Fibroblast of skin of scalp (primary cell): ENCODE data around the gene PRMT1. TPM values are rescaled to one million over a fixed set of nuclear protein-coding genes. Genes with fewer than 3 reads are reported as not detected.

Experiments
- DNase-seq: peaks from one replicate; pipeline ENCODE4 v3.0.0-alpha.2; 2013
- polyA plus RNA-seq, 2 experiments: library from polyadenylated mRNA; unstranded; fragments of 120-200 nt; gene quantifications; one replicate each; pipeline ENCODE4 v1.2.1, GENCODE V29; 2013; ENCODE audit not compliant: insufficient read length in 2 of 2

PRMT1 gene
- 206 TPM for polyA plus RNA-seq (2013, experiment 1 of 2; ENCODE audit: insufficient read length)
- 190 TPM for polyA plus RNA-seq (2013, experiment 2 of 2; ENCODE audit: insufficient read length)

DNA sequence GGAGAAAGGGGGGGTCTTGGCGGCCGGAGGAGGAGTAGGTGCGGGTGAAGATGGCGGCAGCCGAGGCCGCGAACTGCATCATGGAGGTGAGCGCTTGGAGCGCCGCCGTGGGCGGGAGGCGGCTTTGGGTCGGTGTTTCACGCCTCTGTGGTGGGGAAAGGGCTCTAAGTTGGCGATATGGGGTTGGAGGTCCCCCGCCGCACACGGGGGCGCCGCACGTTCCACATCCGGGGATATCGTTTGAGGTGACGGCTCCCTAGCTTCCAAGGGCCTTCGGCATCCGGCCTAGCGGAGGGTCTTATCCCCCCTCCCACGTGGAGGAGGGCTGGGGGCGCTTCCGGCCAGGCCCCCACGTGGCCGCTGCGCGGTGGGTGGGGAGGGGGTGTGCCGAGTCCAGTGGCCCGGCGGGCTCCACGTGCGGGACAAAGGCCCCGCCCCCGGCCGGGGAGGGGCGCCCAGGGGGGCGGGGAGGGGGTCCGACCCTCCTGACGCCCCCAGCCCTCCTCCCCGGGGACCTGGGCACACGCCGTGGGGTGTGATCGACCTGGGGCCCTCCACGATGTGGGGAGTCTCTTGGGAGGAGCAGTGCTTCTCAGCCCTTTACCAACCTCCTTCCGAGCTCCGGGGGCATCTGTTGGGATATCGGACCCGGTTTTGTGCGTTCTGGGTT, at the start of gene PRMT1:
Gene PRMT1, plus strand, starts transcription at position 41 of the 670 bp plus-strand sequence. Its CDS starts 10 bp downstream, at position 51.
- peak; percentile 43 for DNase-seq

DNA sequence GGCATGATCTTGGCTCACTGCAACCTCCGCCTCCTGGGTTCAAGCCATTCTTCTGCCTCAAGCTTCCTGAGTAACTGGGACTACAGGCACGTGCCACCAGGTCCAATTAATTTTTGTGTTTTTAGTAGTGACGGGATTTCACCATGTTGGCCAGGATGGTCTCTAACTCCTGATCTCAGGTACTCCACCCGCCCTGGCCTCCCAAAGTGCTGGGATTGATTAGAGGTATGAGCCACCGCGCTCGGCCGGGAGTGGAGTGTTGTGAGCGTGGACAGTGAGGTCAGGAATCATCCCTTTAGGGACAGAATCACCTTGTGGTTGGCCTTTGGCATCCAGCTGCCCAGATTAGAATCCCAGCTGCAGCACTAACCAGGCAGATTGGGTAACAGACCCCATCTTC, 47.4 kb upstream of the PRMT1 start:
- no peak for DNase-seq

DNA sequence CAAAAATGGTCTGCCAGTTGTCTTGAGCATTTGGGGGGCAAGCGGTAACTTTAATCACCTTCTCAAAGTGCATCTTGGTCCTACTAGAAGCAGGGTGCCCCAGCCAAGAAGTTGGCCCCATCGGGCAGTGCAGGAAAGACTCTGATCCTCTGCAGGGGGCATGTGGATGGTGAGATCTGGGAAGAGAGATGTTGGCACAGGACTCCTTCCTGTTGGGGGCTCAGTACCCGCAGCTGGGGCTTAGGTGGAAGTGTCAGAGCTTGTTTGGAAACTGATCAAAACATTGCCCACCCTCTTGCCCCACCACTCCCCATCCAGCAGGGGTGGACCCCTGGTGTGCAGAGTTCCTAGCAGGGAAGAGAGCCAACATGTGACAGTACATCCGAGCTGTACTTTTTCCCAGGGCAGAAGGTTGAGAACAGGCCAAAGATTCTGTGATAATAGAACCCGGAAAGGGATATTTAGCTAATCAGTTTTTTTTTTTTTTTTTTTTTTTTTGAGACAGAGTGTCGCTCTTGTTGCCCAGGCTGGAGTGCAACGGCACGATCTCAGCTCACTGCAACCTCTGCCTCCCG, 46.0 kb upstream of the PRMT1 start:
- DNase-seq: peak; percentile 16

DNA sequence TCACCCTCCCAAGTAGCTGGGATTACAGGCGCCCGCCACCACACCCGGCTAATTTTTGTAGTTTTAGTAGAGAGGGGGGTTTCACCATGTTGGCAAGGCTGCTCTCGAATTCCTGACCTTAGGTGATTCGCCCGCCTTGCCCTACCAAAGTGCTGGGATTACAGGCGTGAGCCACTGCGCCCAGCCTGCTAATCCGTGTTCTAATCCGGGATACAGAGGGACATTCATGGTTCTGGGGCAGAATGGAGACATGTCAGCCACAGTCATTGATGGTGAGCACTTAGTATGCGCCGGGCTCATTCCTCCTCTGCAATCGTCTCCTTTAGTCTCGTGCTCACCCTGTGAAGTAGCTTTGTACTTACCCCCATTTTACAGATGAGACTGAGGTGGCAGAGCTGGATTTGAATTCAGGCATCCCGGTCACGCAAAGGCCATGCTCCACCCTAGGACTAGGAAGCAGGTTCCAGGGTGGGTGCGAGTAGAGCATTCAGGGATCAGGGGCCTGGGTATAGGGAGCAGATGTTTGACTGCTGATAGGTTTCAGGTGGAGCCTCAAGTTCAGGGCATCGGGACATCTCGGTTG, 45.4 kb upstream of the PRMT1 start:
- DNase-seq: no peak

DNA sequence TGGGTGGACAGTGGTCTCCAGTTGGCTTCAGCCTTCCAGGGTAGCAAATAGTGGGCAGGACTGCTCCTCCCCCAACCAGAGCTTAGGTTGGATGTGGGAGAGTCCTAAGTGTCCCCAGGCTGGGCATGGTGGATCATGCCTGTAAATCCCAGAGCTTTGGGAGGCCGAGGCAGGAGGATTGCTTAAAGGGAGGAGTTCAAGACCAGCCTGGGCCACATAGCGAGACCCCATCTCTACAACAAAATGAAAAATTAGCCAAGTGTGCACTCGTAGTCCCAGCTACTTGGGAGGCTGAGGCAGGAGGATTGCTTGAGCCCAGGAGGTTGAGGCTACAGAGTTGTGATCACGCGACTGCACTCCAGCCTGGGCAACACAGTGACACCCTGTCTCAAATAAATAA, 44.5 kb upstream of the PRMT1 start:
- DNase-seq: no peak

DNA sequence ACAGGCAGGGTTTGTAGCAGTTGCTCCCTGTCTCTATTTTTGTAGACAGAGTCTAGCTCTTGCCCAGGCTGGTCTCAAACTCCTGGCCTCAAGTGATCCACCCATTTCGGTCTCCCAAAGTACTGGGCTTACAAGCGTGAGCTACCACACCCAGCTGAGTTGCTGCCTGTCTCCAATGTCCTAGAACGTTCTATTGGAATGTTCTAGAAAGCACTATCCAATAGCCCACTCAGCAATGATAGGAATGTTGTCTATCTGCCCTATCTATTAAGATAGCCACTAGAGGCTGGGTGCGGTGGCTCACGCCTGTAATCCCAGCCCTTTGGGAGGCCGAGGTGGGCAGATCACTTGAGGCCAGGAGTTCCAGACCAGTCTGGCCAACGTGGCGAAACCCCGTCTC, 43.8 kb upstream of the PRMT1 start:
- DNase-seq: peak; percentile 25

DNA sequence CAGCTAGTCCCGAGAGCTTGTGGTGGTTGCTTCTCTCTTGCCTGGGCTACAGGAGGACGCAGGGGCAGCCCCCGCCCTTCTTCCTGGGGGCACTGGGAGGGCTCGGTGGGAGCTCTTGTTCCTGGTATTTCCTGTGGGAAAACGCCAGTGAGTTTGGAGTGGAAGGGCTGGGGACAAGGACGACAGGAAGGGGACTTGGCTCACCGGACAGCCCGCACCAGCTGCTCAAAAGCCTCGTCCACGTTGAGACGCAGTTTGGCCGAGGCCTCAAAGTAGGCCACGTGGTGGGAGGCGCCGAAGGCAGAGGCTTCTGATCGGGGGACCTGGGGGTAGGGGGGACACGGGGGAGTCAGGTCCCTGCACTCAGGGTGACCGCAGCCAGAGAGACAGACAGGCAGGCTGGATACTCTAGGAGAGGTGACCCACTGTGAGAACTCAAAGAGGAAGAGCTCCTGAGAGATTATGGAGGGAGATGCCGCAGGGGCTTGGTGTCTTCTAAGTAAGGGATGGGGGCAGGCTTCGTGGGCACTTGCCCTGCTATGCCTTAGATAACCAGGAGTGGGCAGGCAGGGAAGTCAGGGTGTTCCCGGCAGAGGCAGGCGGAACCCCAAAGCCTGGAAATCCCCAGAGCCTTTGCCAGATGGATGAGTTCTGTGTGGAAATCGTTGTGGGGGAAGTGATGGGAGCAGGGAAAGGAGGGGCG, 41.4 kb upstream of the PRMT1 start:
- DNase-seq: peak; percentile 17

DNA sequence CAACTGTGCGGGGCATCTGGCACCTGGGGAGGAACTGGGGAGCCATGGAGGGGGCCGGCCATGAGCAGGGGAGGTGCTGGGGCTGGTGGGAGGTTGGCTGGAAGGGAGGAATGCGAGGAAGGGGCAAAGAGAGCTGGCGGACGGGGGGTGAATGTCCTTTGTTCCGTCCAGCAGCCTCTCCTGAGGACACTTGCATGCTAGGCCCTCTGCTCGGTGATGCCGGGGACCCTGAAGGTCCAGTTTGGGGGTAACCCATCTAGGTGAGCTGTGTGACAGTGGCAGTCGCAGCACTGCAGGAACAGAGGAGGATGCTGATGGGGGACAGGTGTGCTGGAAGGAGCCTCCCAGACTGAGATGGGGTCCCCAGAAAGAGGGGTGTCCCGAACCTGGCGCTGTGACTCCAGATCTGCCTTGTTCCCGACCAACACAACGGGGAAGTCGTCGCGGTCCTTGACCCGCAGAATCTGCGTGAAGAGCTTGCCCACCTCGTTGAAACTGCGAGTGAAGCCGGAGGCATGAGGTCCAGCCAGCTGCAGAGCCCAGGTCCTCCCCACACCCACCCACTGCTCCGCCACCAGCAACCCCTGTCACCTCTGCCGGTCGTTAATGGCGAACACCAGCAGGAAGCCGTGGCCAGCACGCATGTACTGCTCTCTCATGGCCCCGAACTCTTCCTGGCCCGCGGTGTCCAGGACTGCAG, 40.7 kb upstream of the PRMT1 start:
- DNase-seq: no peak

DNA sequence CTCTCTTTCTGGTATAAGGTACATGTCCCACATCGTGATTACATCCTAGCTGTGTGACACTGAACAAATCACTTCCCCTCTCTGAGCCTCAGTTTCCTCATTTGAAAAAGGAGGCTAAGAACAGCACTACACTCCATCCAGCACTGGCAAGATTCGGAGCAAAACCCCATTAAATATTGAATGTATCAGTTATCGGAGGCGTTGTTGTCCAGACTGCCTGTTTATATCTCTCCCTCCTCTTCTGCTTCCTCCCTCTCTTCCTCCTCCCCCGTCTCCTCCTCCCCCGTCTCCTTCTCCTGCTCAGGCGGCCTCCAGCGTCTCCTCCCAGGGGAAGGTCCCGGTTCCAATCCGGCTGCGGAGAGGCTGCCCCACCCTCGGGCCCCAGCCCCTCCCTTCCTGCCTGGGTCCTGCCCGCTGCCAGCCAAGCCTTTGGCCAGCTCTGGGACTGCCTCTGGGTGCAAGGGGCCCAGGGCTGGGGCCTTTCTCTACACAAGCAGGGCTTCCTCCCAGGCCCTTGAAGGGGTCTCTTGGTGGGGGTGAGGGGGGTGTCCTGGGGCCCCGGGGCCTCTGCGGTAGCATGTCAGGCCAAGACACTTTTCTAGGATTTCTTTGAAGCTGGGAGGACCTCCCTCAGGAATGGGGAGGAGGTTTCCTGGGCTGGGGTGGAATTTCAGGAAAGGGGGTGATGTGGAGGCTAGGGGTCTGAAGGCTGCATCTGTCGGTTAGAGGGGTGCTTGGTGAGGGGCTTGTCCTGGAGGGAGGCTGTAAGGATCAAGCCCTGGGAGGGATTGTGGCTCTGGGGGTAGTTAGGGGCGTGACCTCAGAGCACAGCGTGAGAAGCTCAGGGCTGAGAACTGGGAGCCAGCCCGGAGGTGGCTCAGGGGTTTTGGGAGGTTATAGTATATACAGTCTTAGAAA, 39.0 kb upstream of the PRMT1 start:
- DNase-seq: peak; percentile 84

DNA sequence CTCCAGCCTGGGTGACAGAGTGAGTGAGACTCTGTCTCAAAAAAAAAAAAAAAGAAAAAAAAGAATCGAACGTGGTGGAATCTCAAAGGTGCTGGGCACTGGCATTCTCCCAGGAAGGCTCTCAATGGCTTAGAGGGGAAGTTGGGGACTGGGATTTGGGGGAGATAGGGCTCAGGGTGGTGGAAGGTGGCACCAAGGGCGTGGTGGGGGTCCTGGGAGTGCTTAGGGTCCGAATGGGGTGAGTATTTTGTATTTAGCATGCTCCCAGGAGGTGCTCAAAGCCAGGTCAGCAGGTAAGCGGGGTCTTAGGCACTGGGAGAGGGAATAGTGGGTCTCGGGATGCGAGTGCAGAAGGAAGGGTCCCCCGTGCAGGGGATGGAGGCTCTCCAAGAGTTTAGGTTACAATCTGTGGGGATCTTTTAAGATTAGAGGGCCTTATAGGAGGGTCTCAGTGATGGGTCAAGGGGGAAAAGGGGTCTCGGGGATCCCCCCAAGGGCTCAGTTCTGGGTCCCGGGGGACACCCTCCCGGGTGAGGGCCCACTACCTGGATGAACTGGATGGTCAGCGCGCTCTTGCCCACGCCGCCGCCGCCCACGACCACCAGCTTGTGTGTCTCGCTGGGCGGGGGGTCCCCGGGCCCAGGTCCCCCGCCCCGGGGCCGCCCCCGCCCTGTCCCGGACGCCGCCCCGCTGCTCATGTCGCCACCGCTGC, 37.5 kb upstream of the PRMT1 start:
- no peak for DNase-seq

DNA sequence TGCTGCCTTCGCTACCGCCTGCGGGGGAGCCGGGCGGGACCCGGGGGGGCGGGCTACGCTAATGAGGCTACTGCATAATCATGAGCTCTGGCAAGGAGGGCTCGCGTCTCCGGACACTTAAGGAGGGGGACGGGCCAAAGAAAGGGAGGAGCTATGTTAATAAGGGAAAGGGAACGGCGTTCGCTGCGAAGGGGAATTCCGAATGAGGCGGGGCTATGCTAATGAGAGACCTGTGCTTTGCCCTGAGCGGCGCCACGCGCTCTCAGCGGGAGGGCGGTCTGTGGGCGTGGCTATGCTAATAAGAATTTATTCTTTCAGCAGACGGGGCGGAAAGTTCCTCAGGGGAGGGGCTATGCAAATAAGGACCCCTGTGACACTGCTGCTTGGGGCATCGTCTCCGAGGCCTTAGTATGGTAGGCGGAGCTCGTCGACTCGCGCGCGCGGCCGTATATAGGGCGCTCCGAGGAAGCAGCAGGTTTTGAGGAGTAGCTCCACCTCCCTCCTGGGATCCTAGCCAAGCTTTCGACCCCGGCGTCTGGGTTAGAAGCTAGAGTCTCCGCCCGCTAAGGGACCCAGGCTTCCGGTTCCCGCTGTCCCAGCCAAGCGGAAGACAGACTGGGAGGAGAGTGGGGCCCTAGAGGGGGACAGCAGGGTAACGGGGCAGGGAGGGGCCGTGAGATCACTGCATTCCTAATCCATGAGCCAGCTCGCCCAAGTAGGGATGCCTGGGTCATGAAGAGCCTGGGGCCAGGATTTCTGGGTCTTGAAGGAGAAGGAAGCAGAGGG, 36.8 kb upstream of the PRMT1 start, which contains the start of gene RRAS:
Gene RRAS, minus strand, starts transcription at position 31 of the 786 bp plus-strand sequence. CDS start 45 bp downstream, outside the sequence.
- DNase-seq: peak; percentile 100

DNA sequence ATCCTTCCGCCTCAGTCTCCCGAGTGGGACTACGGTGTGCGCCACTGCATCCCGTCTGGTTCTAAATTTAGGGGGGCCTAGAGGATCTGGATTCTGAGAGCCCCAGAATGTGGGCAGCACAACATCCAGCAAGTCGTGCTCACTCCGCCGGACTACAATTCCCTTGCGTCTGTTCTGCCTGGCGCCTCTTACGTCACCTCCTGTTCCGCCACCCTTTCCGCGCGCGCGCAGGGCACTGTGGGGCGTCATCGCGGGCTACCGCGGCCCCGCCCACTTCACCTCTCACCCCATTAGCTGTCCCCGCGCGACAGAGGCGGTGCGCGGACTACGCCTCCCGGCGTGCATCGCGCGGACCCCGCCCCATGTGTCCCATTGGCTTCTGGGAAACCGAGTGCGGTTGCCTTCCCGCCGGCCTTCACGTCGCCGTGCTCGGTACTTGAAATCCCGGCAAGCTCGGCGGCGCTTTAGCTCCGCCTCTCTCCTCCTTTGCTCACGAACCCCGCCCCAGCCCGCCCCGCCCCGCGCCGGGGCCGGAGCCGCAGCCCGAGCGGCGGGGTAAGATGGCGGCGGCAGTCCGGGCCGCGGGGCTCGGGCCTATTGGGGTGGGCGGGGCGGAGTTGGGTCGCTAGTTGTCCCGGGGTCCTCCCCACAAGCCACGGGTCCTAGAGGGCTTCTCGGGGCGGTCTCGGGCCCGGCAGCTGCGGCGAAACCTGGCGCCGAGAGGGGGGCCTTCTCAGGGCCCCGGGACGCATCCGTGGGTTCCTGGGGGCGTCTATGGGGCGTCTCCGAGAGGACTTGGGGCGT, 35.2 kb upstream of the PRMT1 start, which contains the start of gene SCAF1:
Gene SCAF1, plus strand, starts transcription at position 522 of the 804 bp plus-strand sequence. CDS start 2,818 bp downstream, outside the sequence.
- peak; percentile 100 for DNase-seq

DNA sequence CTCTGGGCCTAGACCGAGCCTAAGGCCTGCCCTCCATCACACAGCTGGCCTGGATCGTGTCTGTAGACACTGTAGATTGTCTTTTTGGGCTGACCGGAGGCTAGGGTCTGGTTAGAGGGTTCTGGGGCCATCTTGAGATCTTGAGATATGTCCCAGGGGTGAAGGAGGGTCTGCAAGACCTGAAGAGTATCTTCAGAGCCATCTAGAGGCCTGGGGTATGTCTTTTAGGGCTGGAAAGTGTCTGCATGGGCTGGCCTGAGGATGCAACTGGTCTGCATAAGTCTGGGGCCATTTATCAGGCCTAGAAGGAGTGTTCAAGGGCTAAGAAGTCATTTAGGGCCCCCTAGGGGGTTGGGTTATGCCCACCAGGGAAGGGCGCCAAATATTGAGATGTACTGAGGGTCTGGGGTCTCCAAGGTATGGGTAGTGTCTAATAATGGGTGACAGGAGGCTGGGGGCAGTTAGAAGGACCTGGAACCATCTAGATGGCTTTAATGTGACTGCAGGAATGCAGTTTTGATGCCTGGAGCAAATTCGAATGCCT, 34.5 kb upstream of the PRMT1 start:
- DNase-seq: peak; percentile 13

DNA sequence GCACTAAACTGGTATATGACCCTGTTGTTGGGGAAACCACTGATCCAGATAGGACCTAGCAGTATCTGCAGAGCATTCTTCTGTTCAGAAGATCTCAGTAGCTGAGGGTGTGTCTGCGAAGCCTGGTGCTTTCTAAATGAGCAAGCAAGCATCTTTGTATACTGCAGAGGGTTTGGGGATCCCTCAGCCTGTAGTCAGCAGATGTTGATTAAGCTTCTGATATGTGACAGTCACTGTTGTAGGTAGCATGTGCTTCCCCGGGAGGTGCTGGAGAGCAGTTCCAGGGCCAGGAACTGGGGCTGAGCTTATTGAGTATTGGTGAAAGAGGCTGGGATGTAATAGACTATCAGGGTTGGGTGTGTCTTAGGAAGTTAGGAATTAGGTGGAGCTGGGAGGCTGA, 33.6 kb upstream of the PRMT1 start:
- DNase-seq: no peak

DNA sequence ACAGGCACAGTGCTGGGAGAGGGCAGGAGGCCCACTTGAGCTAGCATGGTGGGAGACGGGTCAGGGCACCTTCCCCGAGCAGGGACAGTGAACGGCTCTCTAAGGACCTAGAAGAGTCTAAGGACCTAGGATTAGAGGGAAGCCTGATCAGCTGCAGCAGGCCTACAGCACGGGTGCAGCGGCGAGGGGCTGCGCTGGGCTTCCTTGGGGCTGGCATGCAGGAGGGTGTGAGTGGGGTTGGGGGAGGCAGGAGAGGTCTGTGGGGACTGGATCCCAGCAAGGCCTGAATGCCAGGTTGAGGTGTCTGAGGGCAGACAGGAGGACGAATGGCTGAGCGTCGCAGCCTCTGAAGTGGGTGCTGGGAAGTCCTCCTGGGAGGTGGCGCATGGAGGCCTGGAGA, 31.5 kb upstream of the PRMT1 start:
- no peak for DNase-seq

DNA sequence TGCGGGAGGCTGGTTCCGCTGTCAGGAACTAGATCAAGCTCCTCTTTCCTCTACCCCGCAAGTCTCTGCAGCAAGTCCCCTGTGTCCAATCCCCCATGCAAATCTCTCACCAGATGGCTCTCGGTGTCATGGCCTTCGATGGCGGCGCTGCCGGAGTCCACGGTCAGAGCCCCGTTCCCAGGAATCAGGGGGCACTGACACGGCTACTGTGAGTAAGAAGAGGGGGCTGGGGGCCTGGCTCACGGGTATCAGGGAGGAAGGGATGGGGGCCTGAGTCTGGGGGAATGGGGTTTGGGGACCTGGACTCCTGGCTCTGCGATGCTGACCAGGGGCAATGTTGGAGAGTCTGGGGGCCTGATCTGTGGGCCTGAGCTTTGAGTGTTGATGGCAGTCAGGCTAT, 31.1 kb upstream of the PRMT1 start:
- no peak for DNase-seq

DNA sequence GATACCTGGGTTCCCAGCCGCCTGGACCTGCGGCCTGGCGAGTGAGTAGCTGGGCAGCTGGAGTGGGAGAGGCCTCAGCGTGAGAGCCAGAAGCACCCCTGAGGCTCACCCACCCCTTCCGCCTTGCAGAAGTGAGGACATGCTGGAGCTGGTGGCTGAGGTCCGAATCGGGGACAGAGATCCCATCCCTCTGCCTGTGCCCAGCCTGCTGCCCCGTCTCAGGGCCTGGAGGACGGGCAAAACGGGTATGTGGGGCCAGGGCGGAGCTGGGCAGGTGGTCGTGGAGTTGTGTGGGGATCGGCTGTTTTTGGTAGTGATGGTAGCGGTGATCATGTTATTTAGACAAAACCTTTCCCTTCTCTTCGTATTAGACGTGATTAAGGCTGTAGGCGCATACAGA, 30.5 kb upstream of the PRMT1 start:
- no peak for DNase-seq

DNA sequence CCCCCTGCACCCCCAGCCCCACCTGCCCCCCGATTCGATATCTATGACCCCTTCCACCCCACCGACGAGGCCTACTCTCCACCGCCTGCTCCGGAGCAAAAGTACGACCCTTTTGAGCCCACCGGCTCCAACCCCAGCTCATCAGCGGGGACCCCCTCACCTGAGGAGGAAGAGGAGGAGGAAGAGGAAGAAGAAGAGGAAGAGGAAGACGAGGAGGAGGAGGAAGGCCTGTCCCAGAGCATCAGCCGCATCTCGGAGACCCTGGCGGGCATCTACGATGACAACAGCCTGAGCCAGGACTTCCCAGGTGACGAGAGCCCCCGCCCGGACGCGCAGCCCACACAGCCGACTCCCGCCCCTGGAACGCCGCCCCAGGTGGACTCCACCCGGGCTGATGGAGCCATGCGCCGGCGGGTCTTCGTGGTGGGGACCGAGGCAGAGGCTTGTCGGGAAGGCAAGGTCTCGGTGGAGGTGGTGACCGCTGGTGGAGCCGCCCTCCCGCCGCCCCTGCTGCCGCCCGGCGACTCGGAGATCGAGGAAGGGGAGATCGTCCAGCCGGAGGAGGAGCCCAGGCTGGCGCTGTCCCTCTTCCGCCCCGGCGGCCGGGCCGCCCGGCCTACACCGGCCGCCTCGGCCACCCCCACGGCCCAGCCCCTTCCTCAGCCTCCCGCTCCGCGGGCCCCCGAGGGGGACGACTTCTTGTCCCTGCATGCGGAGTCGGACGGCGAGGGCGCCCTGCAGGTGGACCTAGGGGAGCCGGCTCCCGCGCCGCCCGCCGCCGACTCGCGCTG, 25.8 kb upstream of the PRMT1 start:
- DNase-seq: no peak
